BJ (cell line): ENCODE results near the gene CPTP. TPM values are rescaled to one million over a fixed set of nuclear protein-coding genes. Genes with fewer than 3 reads are reported as not detected.

ENCODE experiments used
- CTCF ChIA-PET: fragments of 350-600 bp; formaldehyde crosslinking; extraction: SDS; loops from one replicate; lab custom pipeline; 2021; ENCODE audit warnings: antibody characterized with exemption, inconsistent platforms; lab: Yijun Ruan, JAX
- POLR2A ChIA-PET: fragments of 300-600 bp; sonication (Branson Sonifier 250); formaldehyde crosslinking; extraction: SDS; loops from one replicate; lab custom pipeline; 2021; ENCODE audit warnings: antibody characterized with exemption; lab: Charles Lee
- DNase-seq: peaks from one replicate; pipeline ENCODE4 v3.0.0-alpha.2; 2011; ENCODE audit warnings: low read depth
- H3K27me3 ChIP-seq: 2 replicates; pipeline ENCODE4 v1.6.0; 2011; ENCODE audit warnings: low read length; ENCODE audit not compliant: control insufficient read depth, insufficient read depth
- H3K36me3 ChIP-seq: 2 replicates; pipeline ENCODE4 v1.5.1; 2011; ENCODE audit warnings: low read length; ENCODE audit not compliant: control insufficient read depth, insufficient read depth
- H3K4me3 ChIP-seq: 2 replicates; pipeline ENCODE4 v1.5.1; 2011; ENCODE audit warnings: low read depth, mild to moderate bottlenecking, control low read depth, low read length
- CTCF ChIP-seq: IDR thresholded peaks from 2 replicates; pipeline ENCODE4 v1.5.1; 2011; ENCODE audit warnings: low read depth, mild to moderate bottlenecking, control low read depth, inconsistent platforms, low read length, moderate library complexity; ENCODE audit not compliant: insufficient read depth
- polyA plus RNA-seq: library from polyadenylated mRNA; depleted of rRNA; stranded (reverse); fragments of >200 nt; gene quantifications from 2 replicates; pipeline ENCODE4 v1.2.3, GENCODE V29; 2011

The CPTP gene
- polyA plus RNA-seq, 1 experiment = 14.2 TPM

GRCh38 chr1:1320666-1321448 is 3.7 kb upstream of the CPTP start:
- TF ChIP-seq CTCF = no peak
- Histone ChIP-seq H3K4me3 (no peak overlapping the region), H3K36me3 (peaks cover 22% of the 10 kb centered on the region), H3K27me3 (no peaks in the 10 kb centered on the region)
- CTCF ChIA-PET = interaction anchor here (0.6 to 1.2 kb wide), 2 partner anchors 31 to 51 kb away, joined by 3 read pairs; no protein-coding TSS in a partner anchor
- POLR2A ChIA-PET = no interaction called here
- DNase-seq = no peak

GRCh38 chr1:1321477-1321876 is 3.1 kb upstream of the CPTP start:
- Histone ChIP-seq H3K4me3 (no peak overlapping the region), H3K36me3 (peaks cover 22% of the 10 kb centered on the region), H3K27me3 (no peaks in the 10 kb centered on the region)
- POLR2A ChIA-PET = no interaction called here
- CTCF ChIA-PET = interaction anchor here (0.6 to 1.2 kb wide), 3 partner anchors 30 to 242 kb away, joined by 3 read pairs; no protein-coding TSS in a partner anchor
- no peak for TF ChIP-seq CTCF
- no peak for DNase-seq

GRCh38 chr1:1322418-1322817 is 2.2 kb upstream of the CPTP start:
- CTCF ChIA-PET = no interaction called here
- Histone ChIP-seq H3K4me3 (no peak overlapping the region), H3K27me3 (no peaks in the 10 kb centered on the region), H3K36me3 (peaks cover 25% of the 10 kb centered on the region)
- no peak for TF ChIP-seq CTCF
- no peak for DNase-seq
- POLR2A ChIA-PET = no interaction called here

- ChIA-PET CTCF (interaction anchor here (0.6 kb wide), 1 partner anchor 321 kb away, joined by 3 read pairs; no protein-coding TSS in a partner anchor), POLR2A (no interaction called here)
- TF ChIP-seq CTCF = no peak
- no peak for DNase-seq
- no peak overlapping the region for H3K4me3 ChIP-seq
- peaks cover 25% of the 10 kb centered on the region for H3K36me3 ChIP-seq
- H3K27me3 ChIP-seq = no peaks in the 10 kb centered on the region
Observed at GRCh38 chr1:1322952-1323351, 1.6 kb upstream of the CPTP start.

GRCh38 chr1:1324084-1324523 is 498 bp upstream of the CPTP start:
- Histone ChIP-seq H3K4me3 (peak overlapping the region; percentile 98), H3K27me3 (no peaks in the 10 kb centered on the region), H3K36me3 (peaks cover 28% of the 10 kb centered on the region)
- ChIA-PET POLR2A (no interaction called here), CTCF (no interaction called here)
- DNase-seq = no peak
- TF ChIP-seq CTCF = no peak
